HepG2 (cell line): ENCODE measurements around the gene CA12. TPM values are rescaled to one million over a fixed set of nuclear protein-coding genes. Genes with fewer than 3 reads are reported as not detected.
A peak's percentile ranks its signal among the peaks of the same experiment; 100 is the strongest.

ENCODE experiments used
- CEBPB ChIP-seq: IDR thresholded peaks from 2 replicates; pipeline ENCODE4 v1.6.1; 2011; ENCODE audit warnings: low read depth, low read length, improper control_type of control experiment, borderline replicate concordance
- CREBL2 ChIP-seq: sonication (generic); formaldehyde crosslinking; IDR thresholded peaks from 2 replicates; pipeline ENCODE4 v1.8.1; 2023; ENCODE audit warnings: missing genetic modification reagents, mild to moderate bottlenecking, borderline replicate concordance
- EHMT2 ChIP-seq: fragments of 200-600 bp; sonication (generic); IDR thresholded peaks from 2 replicates; pipeline ENCODE4 v1.7.0; 2017; ENCODE audit warnings: antibody characterized with exemption, low read depth, low read length, borderline replicate concordance
- HNF1B ChIP-seq: sonication (generic); formaldehyde crosslinking; IDR thresholded peaks from 2 replicates; pipeline ENCODE4 v1.5.1; 2020; ENCODE audit warnings: mild to moderate bottlenecking, moderate library complexity, missing genetic modification reagents
- KMT2A ChIP-seq: sonication (generic); formaldehyde crosslinking; IDR thresholded peaks from 2 replicates; pipeline ENCODE4 v1.4.0; 2020; ENCODE audit warnings: missing genetic modification reagents
- NONO ChIP-seq, 2 experiments: fragments of 450-650 bp in 1 of 2; sonication (generic) in 1 of 2; formaldehyde crosslinking in 1 of 2; IDR thresholded peaks in 1 of 2; conservative IDR thresholded peaks in 1 of 2; 2 replicates each; pipeline versions ENCODE4 v1.6.1 to v1.8.0; 2017 to 2022; ENCODE audit warnings: mild to moderate bottlenecking in 1 of 2, missing genetic modification reagents in 1 of 2, moderate library complexity in 1 of 2
- ONECUT2 ChIP-seq: sonication (generic); formaldehyde crosslinking; IDR thresholded peaks from 2 replicates; pipeline ENCODE4 v1.4.0; 2020; ENCODE audit warnings: missing genetic modification reagents
- PCBP2 ChIP-seq: fragments of 200-400 bp; formaldehyde crosslinking; optimal IDR thresholded peaks from 2 replicates; pipeline ENCODE3; 2018; ENCODE audit warnings: low read length, low read depth; ENCODE audit not compliant: poor library complexity, severe bottlenecking
- SAP130 ChIP-seq: IDR thresholded peaks from 2 replicates; pipeline ENCODE4 v1.6.1; 2016; ENCODE audit warnings: low read depth
- TERF1 ChIP-seq: sonication (generic); formaldehyde crosslinking; IDR thresholded peaks from 2 replicates; pipeline ENCODE4 v1.8.0; 2022; ENCODE audit warnings: mild to moderate bottlenecking, missing genetic modification reagents, moderate library complexity
- TFAP4 ChIP-seq: sonication (generic); IDR thresholded peaks from 2 replicates; pipeline ENCODE4 v1.6.1; 2016; ENCODE audit warnings: low read depth, borderline replicate concordance
- ZBTB33 ChIP-seq: sonication (generic); formaldehyde crosslinking; IDR thresholded peaks from 2 replicates; pipeline ENCODE4 v1.4.0; 2020; ENCODE audit warnings: missing genetic modification reagents
- ZBTB34 ChIP-seq: sonication (generic); formaldehyde crosslinking; IDR thresholded peaks from 2 replicates; pipeline ENCODE4 v1.8.0; 2022; ENCODE audit warnings: mild to moderate bottlenecking, missing genetic modification reagents
- ZBTB39 ChIP-seq: sonication (generic); formaldehyde crosslinking; IDR thresholded peaks from 2 replicates; pipeline ENCODE4 v1.5.0; 2020; ENCODE audit warnings: missing genetic modification reagents
- ZBTB7A ChIP-seq: sonication (generic); formaldehyde crosslinking; IDR thresholded peaks from 2 replicates; pipeline ENCODE4 v1.8.0; 2022; ENCODE audit warnings: mild to moderate bottlenecking, missing genetic modification reagents
- ZMYM3 ChIP-seq: sonication (generic); formaldehyde crosslinking; IDR thresholded peaks from 2 replicates; pipeline ENCODE4 v1.5.1; 2020; ENCODE audit warnings: mild to moderate bottlenecking, missing genetic modification reagents
- ZNF432 ChIP-seq: sonication (generic); formaldehyde crosslinking; IDR thresholded peaks from 2 replicates; pipeline ENCODE4 v1.5.0; 2020; ENCODE audit warnings: missing genetic modification reagents, mild to moderate bottlenecking, borderline replicate concordance
- ZNF484 ChIP-seq: sonication (generic); formaldehyde crosslinking; IDR thresholded peaks from 2 replicates; pipeline ENCODE4 v1.5.1; 2020; ENCODE audit warnings: mild to moderate bottlenecking, low read depth, missing genetic modification reagents, borderline replicate concordance
- polyA plus RNA-seq, 8 experiments: library from polyadenylated mRNA; depleted of rRNA in 3 of 8; stranded (reverse) in 7 of 8; unstranded in 1 of 8; fragments of >200 nt; fragmentation: Illumina TruSeq in 4 of 8; extraction: Trizol in 4 of 8; gene quantifications; 2 replicates each; pipeline versions ENCODE4 v1.2.1 to v1.2.3, GENCODE V29; 2011 to 2016; ENCODE audit warnings: low read depth in 4 of 8, missing spikeins in 1 of 8, mixed read lengths in 1 of 8; ENCODE audit not compliant: insufficient read depth in 1 of 8
- total RNA-seq, 5 experiments: library from RNA; depleted of rRNA; stranded (reverse); fragments of >200 nt; fragmentation: Illumina TruSeq; extraction: Trizol; gene quantifications; 2 replicates each; pipeline ENCODE4 v1.2.3, GENCODE V29; 2016; ENCODE audit warnings: low read depth in 1 of 5

The CA12 gene
- total and polyA plus RNA-seq, 2 of the 13 experiments (the other 11 are each of a cell fraction or from before 2014, with no cell fraction given), result 0.07 to 0.20 TPM

GRCh38 chr15:63381301-63382204, at the start of gene CA12 (continued):
- TF ChIP-seq ZBTB39 (CRISPR knock-in tag) (0 out of 2 replicates have a peak, but pooled peaks have one; percentile 51), SAP130 (CRISPR knock-in tag) (no peak), ONECUT2 (CRISPR knock-in tag) (no peak), TFAP4 (no peak), ZBTB33 (CRISPR knock-in tag) (no peak), CEBPB (no peak), ZNF484 (CRISPR knock-in tag) (no peak), HNF1B (CRISPR knock-in tag) (no peak), ZNF432 (CRISPR knock-in tag) (no peak), CREBL2 (CRISPR knock-in tag) (no peak), ZBTB34 (CRISPR knock-in tag) (0 out of 2 replicates have a peak, but pooled peaks have one; percentile 37), KMT2A (CRISPR knock-in tag) (no peak), ZBTB7A (CRISPR knock-in tag) (no peak), NONO (IDR thresholded peaks at IDR 0.05) (no peak), NONO (CRISPR knock-in tag; conservative IDR thresholded peaks at IDR 0.05) (no peak), PCBP2 (no peak), ZMYM3 (CRISPR knock-in tag) (no peak), TERF1 (CRISPR knock-in tag) (no peak), EHMT2 (no peak)
